Measurements from ENCODE around the gene HSPBAP1.

The HSPBAP1 gene

DNA sequence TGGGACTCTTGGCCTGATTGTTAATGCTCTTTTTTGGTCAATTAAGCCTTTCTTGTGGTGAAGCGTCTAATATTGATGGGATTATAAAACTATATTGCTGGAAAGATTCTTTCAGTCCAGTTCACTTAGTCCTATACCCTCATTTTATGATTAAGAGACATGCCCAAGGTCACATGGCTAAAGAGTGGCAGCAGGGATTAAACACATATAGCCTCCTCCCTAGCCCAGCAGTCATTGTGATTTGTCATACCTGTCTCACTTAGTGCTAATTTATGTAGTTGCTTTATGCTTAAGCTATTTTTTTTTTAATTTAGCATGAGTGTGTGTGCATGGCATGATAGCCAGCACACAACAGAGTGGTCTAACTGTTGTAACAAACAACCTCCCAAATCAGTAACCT is 103.5 kb downstream of the HSPBAP1 start:
- Mint-ChIP-seq H3K4me1 (peaks cover 17% of the 10 kb centered on the region), H3K9me3 (no peaks in the 10 kb centered on the region), H3K4me3 (no peak overlapping the region), H3K27me3 (no peaks in the 10 kb centered on the region), H3K36me3 (ENCODE audit: insufficient read depth) (peaks cover 59% of the 10 kb centered on the region), H3K27ac (ENCODE audit: low read depth) (peak overlapping the region; percentile 39)
- ATAC-seq (replicated peaks; ENCODE audit: extremely low read depth, poor library complexity, severe bottlenecking): no peak
- no peak for DNase-seq (ENCODE audit: low spot score in 2 of 2)

Measured in central memory CD8-positive, alpha-beta T cell (primary cell).